HepG2 (cell line): ENCODE measurements around the gene POU2F1. TPM values are rescaled to one million over a fixed set of nuclear protein-coding genes. Genes with fewer than 3 reads are reported as not detected.

Experiments used
- ATAC-seq: fragments of 200-7000 bp; cut with Tn5 transposase; 3 replicates; pipeline ENCODE4 v1.9.1; 2020; ENCODE audit warnings: mild to moderate bottlenecking, moderate library complexity
- BruUV-seq: library from RNA; stranded (reverse); fragments of 400-500 nt; replicated peaks from 2 replicates; lab custom pipeline; 2021; lab: Mats Ljungman, UMichigan
- CTCF ChIA-PET: fragments of 300-600 bp; formaldehyde crosslinking; extraction: SDS; loops from one replicate; lab custom pipeline; 2021; ENCODE audit warnings: low total read pairs, inconsistent platforms, low intra/inter-chr PET ratio; lab: Yijun Ruan, JAX
- POLR2A ChIA-PET: fragments of 350-600 bp; sonication (Branson Sonifier 250); formaldehyde crosslinking; loops from one replicate; lab custom pipeline; 2020; ENCODE audit warnings: antibody characterized with exemption, inconsistent platforms; lab: Yijun Ruan, JAX
- DNase-seq: peaks from one replicate; pipeline ENCODE4 v3.0.0-alpha.2; 2015; ENCODE audit warnings: low spot score
- FAIRE-seq: peaks from 3 replicates; lab custom pipeline; 2011; peaks lifted over from hg19 to GRCh38; lab: Jason Lieb, UNC
- H2AFZ ChIP-seq: one replicate; pipeline ENCODE4 v1.6.1; 2011; ENCODE audit warnings: low read length, inconsistent platforms
- H3K27ac ChIP-seq: fragments of 300-600 bp; 3 replicates; pipeline ENCODE4 v1.8.0; 2011; ENCODE audit warnings: mixed run types, mild to moderate bottlenecking, mixed read lengths, low read length, inconsistent platforms; ENCODE audit not compliant: insufficient read depth; ENCODE audit errors: extremely low read length
- H3K27me3 ChIP-seq, 2 experiments: fragments of 200-600 bp in 1 of 2; 2 replicates in 1 of 2; 3 replicates in 1 of 2; pipeline versions ENCODE4 v1.6.0 to v1.8.0; 2011; ENCODE audit warnings: low read length in 2 of 2, mild to moderate bottlenecking in 2 of 2, moderate library complexity in 2 of 2, inconsistent platforms in 1 of 2; ENCODE audit not compliant: insufficient read depth in 2 of 2, control insufficient read depth in 1 of 2
- H3K36me3 ChIP-seq, 2 experiments: fragments of 200-600 bp in 1 of 2; replicated peaks in 1 of 2; 2 replicates in 1 of 2; 3 replicates in 1 of 2; pipeline versions ENCODE4 v1.5.1 to v1.8.0; 2011; ENCODE audit warnings: low read length in 2 of 2, inconsistent platforms in 1 of 2; ENCODE audit not compliant: insufficient read depth in 2 of 2, control insufficient read depth in 1 of 2
- H3K4me1 ChIP-seq: 2 replicates; pipeline ENCODE4 v1.5.1; 2012; ENCODE audit warnings: low read length, inconsistent platforms; ENCODE audit not compliant: insufficient read depth
- H3K4me2 ChIP-seq: 2 replicates; pipeline ENCODE4 v1.6.0; 2011; ENCODE audit warnings: low read depth, low read length, inconsistent platforms
- H3K4me3 ChIP-seq, 3 experiments: fragments of 200-600 bp in 1 of 3; sonication (generic), shearing (Covaris generic) in 1 of 3; replicated peaks in 1 of 3; 2 replicates each; pipeline ENCODE4 v1.5.1; 2011 to 2016; ENCODE audit warnings: low read length in 3 of 3, inconsistent platforms in 2 of 3, low read depth in 2 of 3, mild to moderate bottlenecking in 2 of 3, control low read depth in 1 of 3, mixed read lengths in 1 of 3; ENCODE audit not compliant: insufficient read depth in 1 of 3
- H3K79me2 ChIP-seq: one replicate; pipeline ENCODE4 v1.6.1; 2011; ENCODE audit warnings: low read length, inconsistent platforms; ENCODE audit not compliant: insufficient read depth
- H3K9ac ChIP-seq: 2 replicates; pipeline ENCODE4 v1.6.0; 2011; ENCODE audit warnings: mild to moderate bottlenecking, low read depth, low read length, inconsistent platforms; ENCODE audit not compliant: insufficient read depth
- H3K9me3 ChIP-seq: 2 replicates; pipeline ENCODE4 v1.5.1; 2012; ENCODE audit warnings: mild to moderate bottlenecking, low read length
- H4K20me1 ChIP-seq: 2 replicates; pipeline ENCODE4 v1.6.0; 2011; ENCODE audit warnings: inconsistent platforms, mild to moderate bottlenecking, low read length, moderate library complexity; ENCODE audit not compliant: insufficient read depth
- AKNA ChIP-seq: sonication (generic); formaldehyde crosslinking; IDR thresholded peaks from 2 replicates; pipeline ENCODE4 v1.4.0; 2020; ENCODE audit warnings: missing genetic modification reagents, borderline replicate concordance
- ATRX ChIP-seq: sonication (generic); formaldehyde crosslinking; IDR thresholded peaks from 2 replicates; pipeline ENCODE4 v1.4.0; 2020; ENCODE audit warnings: missing genetic modification reagents, borderline replicate concordance
- FLYWCH1 ChIP-seq: sonication (generic); formaldehyde crosslinking; IDR thresholded peaks from 2 replicates; pipeline ENCODE4 v1.8.1; 2023; ENCODE audit warnings: mild to moderate bottlenecking, missing genetic modification reagents
- HNRNPLL ChIP-seq: fragments of 200-400 bp; formaldehyde crosslinking; IDR thresholded peaks from 2 replicates; pipeline ENCODE4 v1.6.1; 2017; ENCODE audit warnings: mild to moderate bottlenecking, low read depth, low read length; ENCODE audit not compliant: poor library complexity, severe bottlenecking
- KLF11 ChIP-seq: IDR thresholded peaks from 2 replicates; pipeline ENCODE4 v1.6.1; 2016; ENCODE audit warnings: missing compliant biosample characterization
- NFE2 ChIP-seq: sonication (generic); formaldehyde crosslinking; IDR thresholded peaks from 2 replicates; pipeline ENCODE4 v1.4.0; 2020; ENCODE audit warnings: missing genetic modification reagents
- NFYB ChIP-seq: sonication (generic); formaldehyde crosslinking; IDR thresholded peaks from 2 replicates; pipeline ENCODE4 v1.4.0; 2020; ENCODE audit warnings: missing genetic modification reagents
- PHF5A ChIP-seq: IDR thresholded peaks from one replicate; pipeline ENCODE4 v1.6.1; 2018; ENCODE audit warnings: low read depth, missing genetic modification reagents; ENCODE audit not compliant: unreplicated experiment
- POGK ChIP-seq: sonication (generic); formaldehyde crosslinking; conservative IDR thresholded peaks from 2 replicates; pipeline ENCODE4 v1.8.0; 2022; ENCODE audit warnings: mild to moderate bottlenecking, moderate library complexity, missing genetic modification reagents
- POLR2AphosphoS2 ChIP-seq: IDR thresholded peaks from 2 replicates; pipeline ENCODE4 v1.6.1; 2011; ENCODE audit warnings: low read depth, low read length, improper control_type of control experiment
- SAFB2 ChIP-seq: sonication (generic); formaldehyde crosslinking; IDR thresholded peaks from 2 replicates; pipeline ENCODE4 v1.5.1; 2020; ENCODE audit warnings: missing genetic modification reagents, low read depth, mild to moderate bottlenecking, borderline replicate concordance
- SP1 ChIP-seq, 2 experiments: fragments of 450-650 bp in 1 of 2; sonication (generic) in 1 of 2; formaldehyde crosslinking in 1 of 2; IDR thresholded peaks; 2 replicates each; pipeline versions ENCODE4 v1.4.0 to v1.6.1; 2016 to 2020; ENCODE audit warnings: missing genetic modification reagents in 1 of 2
- ZFX ChIP-seq: sonication (generic); formaldehyde crosslinking; IDR thresholded peaks from 2 replicates; pipeline ENCODE4 v1.4.0; 2020; ENCODE audit warnings: mild to moderate bottlenecking, low read depth, missing genetic modification reagents, moderate library complexity
- ZNF644 ChIP-seq: IDR thresholded peaks from 2 replicates; pipeline ENCODE4 v1.6.1; 2016; ENCODE audit warnings: low read depth
- WGBS: methylation state at CpG from one replicate; pipeline ENCODE4 v1.1.6; 2017; ENCODE audit warnings: low lambda C conversion rate; 5-methylcytosine and 5-hydroxymethylcytosine counted together
- in situ Hi-C: cut with HindIII; loops from 2 replicates; pipeline ENCODE4 v1.10.0; 2017; ENCODE audit warnings: low pct_unique_long_range_greater_than_20kb; ENCODE audit not compliant: extremely low pct_ligation_motif_present
- intact Hi-C: fragments of 100-400 bp; cut with micrococcal nuclease; formaldehyde crosslinking; loops from one replicate; pipeline ENCODE4 v1.10.0; 2022; ENCODE audit not compliant: unreplicated experiment
- polyA plus RNA-seq, 8 experiments: library from polyadenylated mRNA; depleted of rRNA in 3 of 8; stranded (reverse) in 7 of 8; unstranded in 1 of 8; fragments of >200 nt; fragmentation: Illumina TruSeq in 4 of 8; extraction: Trizol in 4 of 8; gene quantifications; 2 replicates each; pipeline versions ENCODE4 v1.2.1 to v1.2.3, GENCODE V29; 2011 to 2016; ENCODE audit warnings: low read depth in 4 of 8, missing spikeins in 1 of 8, mixed read lengths in 1 of 8; ENCODE audit not compliant: insufficient read depth in 1 of 8
- total RNA-seq, 5 experiments: library from RNA; depleted of rRNA; stranded (reverse); fragments of >200 nt; fragmentation: Illumina TruSeq; extraction: Trizol; gene quantifications; 2 replicates each; pipeline ENCODE4 v1.2.3, GENCODE V29; 2016; ENCODE audit warnings: low read depth in 1 of 5
- TF ChIP-seq, protein P1 (sequence below): sonication (generic); formaldehyde crosslinking; IDR thresholded peaks from 2 replicates; pipeline ENCODE4 v1.9.0; 2021; ENCODE audit warnings: missing genetic modification reagents, borderline replicate concordance

Gene POU2F1
- total and polyA plus RNA-seq, 2 of the 13 experiments (the other 11 are each of a cell fraction or from before 2014, with no cell fraction given), result 10.2 to 13.0 TPM

DNA sequence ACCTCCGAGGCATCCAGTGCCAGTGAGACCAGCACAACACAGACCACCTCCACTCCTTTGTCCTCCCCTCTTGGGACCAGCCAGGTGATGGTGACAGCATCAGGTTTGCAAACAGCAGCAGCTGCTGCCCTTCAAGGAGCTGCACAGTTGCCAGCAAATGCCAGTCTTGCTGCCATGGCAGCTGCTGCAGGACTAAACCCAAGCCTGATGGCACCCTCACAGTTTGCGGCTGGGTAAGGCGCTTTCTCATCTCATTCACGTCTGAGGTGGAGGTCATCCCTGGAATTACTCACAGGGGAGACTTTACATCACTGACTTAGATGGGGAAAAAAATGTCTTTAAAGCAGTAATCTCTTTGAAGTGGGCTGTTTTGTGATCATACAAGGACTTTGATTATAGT, 191.4 kb downstream of the POU2F1 start (continued):
- TF ChIP-seq, protein P1, sequence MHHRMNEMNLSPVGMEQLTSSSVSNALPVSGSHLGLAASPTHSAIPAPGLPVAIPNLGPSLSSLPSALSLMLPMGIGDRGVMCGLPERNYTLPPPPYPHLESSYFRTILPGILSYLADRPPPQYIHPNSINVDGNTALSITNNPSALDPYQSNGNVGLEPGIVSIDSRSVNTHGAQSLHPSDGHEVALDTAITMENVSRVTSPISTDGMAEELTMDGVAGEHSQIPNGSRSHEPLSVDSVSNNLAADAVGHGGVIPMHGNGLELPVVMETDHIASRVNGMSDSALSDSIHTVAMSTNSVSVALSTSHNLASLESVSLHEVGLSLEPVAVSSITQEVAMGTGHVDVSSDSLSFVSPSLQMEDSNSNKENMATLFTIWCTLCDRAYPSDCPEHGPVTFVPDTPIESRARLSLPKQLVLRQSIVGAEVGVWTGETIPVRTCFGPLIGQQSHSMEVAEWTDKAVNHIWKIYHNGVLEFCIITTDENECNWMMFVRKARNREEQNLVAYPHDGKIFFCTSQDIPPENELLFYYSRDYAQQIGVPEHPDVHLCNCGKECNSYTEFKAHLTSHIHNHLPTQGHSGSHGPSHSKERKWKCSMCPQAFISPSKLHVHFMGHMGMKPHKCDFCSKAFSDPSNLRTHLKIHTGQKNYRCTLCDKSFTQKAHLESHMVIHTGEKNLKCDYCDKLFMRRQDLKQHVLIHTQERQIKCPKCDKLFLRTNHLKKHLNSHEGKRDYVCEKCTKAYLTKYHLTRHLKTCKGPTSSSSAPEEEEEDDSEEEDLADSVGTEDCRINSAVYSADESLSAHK (CRISPR knock-in tag), result no peak
- TF ChIP-seq NFYB (CRISPR knock-in tag) (no peak), NFE2 (no peak), SAFB2 (CRISPR knock-in tag) (no peak)

DNA sequence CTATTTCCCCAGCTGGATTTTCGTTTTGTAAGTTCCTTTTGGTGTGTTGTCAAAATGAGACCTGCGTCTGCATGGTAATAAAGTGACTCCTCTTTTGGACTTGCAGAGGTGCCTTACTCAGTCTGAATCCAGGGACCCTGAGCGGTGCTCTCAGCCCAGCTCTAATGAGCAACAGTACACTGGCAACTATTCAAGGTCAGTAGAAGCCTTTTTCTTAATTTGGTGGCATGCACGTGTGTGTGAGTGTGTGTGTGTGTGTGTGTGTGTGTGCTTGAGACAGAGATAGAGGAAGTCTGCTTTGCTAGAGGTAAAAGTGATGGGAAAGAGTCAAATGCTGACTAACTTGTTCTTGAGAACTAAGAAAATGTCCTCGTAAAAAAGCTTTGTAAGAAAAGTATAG, 192.2 kb downstream of the POU2F1 start:
- BruUV-seq, result no TSS peak
- H3K27me3 ChIP-seq, result no peaks in the 10 kb centered on the region
- no peak for FAIRE-seq
- DNase-seq, result no peak
- H3K27ac ChIP-seq, result no peak overlapping the region
- CTCF ChIA-PET, result no interaction called here
- peaks cover 4 to 21% of the 10 kb centered on the region in 2 experiments for H3K36me3 ChIP-seq
- intact Hi-C loops, result no loop called here
- H3K4me3 ChIP-seq, result no peak overlapping the region
- no peak for ATAC-seq
- H4K20me1 ChIP-seq, result no peaks in the 10 kb centered on the region
- no peak overlapping the region for H3K9ac ChIP-seq
- WGBS, result 87% methylated on average over 5 of the region's 5 CpGs
- POLR2A ChIA-PET, result no interaction called here
- H3K4me2 ChIP-seq, result no peak overlapping the region
- no peaks in the 10 kb centered on the region for H3K9me3 ChIP-seq
- in situ Hi-C loops, result loop anchor here (10.0 kb wide), 1 partner anchor 122 kb away; no protein-coding TSS in a partner anchor
- H2AFZ ChIP-seq, result no peak overlapping the region
- H3K79me2 ChIP-seq, result no peaks in the 10 kb centered on the region
- H3K4me1 ChIP-seq, result no peaks in the 10 kb centered on the region
- TF ChIP-seq POLR2AphosphoS2, result no peak
- no peak for TF ChIP-seq POGK (CRISPR knock-in tag)
- TF ChIP-seq ZFX (CRISPR knock-in tag), result no peak
- TF ChIP-seq SP1 (IDR thresholded peaks at IDR 0.05), result no peak
- TF ChIP-seq SP1 (CRISPR knock-in tag; IDR thresholded peaks at IDR 0.05), result no peak
- TF ChIP-seq ZNF644 (CRISPR knock-in tag), result no peak
- no peak for TF ChIP-seq KLF11 (CRISPR knock-in tag)
- no peak for TF ChIP-seq AKNA (CRISPR knock-in tag)
- no peak for TF ChIP-seq PHF5A (CRISPR knock-in tag)
- no peak for TF ChIP-seq ATRX (CRISPR knock-in tag)
- no peak for TF ChIP-seq FLYWCH1 (CRISPR knock-in tag)
- TF ChIP-seq HNRNPLL, result no peak
